ENCODE data around the gene OST4. TPM values are rescaled to one million over a fixed set of nuclear protein-coding genes. Genes with fewer than 3 reads are reported as not detected.

The OST4 gene
- total and polyA plus RNA-seq, 10 of the 15 experiments (the other 5 are each of a cell fraction or from before 2014, with no cell fraction given): 270 to 1,543 (median 523) TPM

DNA sequence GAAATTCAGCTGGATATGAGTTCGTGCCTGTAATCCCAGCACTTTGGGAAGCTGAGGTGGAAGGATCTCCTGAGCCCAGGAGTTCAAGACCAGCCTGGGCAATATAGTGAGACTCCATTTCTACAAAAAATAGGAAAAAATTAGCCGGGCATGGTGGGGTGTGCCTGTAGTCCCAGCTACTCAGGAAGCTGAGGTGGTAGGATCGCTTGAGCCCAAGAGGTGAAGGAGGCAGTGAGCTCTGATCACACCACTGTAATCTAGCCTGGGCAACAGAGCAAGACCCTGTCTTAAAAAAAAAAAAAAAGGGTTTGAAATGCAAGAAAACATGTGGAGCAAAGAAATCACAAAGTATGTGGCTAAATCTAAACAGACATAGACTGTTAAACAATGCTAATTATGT lies 37.6 kb upstream of the OST4 start (continued):
- TF ChIP-seq JUND (IDR thresholded peaks at IDR 0.05; ENCODE audit: low read depth, low read length): no peak

DNA sequence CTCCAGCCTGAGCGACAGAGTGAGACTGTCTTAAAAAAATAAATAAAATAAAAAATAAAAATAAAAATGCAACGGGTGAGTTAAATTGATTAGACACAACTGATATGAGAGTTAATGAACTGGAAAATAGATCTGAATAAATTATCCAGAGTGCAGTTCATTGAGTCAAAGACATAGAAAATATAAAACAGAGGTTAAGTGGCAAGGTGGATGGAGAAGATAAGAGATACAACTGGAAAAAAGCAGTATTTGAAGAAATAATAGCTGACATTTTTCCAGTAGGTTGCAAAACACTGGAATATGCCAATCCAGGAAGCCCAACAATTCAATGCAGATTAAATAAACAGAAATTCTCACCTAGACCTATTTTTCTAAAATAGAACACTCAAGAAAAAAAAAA lies 36.8 kb upstream of the OST4 start:
- Histone ChIP-seq H3K27ac (ENCODE audit: control insufficient read depth, insufficient read depth) (no peak overlapping the region), H3K36me3 (ENCODE audit: control insufficient read depth in 2 of 2, insufficient read depth in 2 of 2, low read length in 1 of 2) (no peaks in the 10 kb centered on the region), H3K27me3 (replicated peaks in 1 of 2; ENCODE audit: control insufficient read depth in 2 of 2, insufficient read depth in 2 of 2, low read length in 1 of 2) (no peaks in the 10 kb centered on the region; a peak in 2 of 4 replicates), H3K4me3 (no peak overlapping the region), H3K4me1 (ENCODE audit: control insufficient read depth, insufficient read depth, low read length) (no peaks in the 10 kb centered on the region), H3K4me2 (ENCODE audit: control insufficient read depth, insufficient read depth) (no peak overlapping the region), H3K9ac (ENCODE audit: control insufficient read depth, insufficient read depth, low read length) (no peak overlapping the region), H3K79me2 (ENCODE audit: control insufficient read depth, insufficient read depth, low read length) (no peaks in the 10 kb centered on the region), H3K9me3 (replicated peaks; ENCODE audit: control insufficient read depth, insufficient read depth, low read length) (no peaks in the 10 kb centered on the region), H4K20me1 (ENCODE audit: control insufficient read depth, insufficient read depth) (no peaks in the 10 kb centered on the region), H2AFZ (ENCODE audit: control insufficient read depth, low read depth, low read length) (no peak overlapping the region)
- ChIA-PET RAD21 (ENCODE audit: unreplicated experiment) (no interaction called here), SMC1A (ENCODE audit: uncharacterized antibody, unreplicated experiment) (interaction anchor here (0.7 to 1.0 kb wide), 2 partner anchors 163 to 1047 kb away, joined by 3 read pairs; no protein-coding TSS in a partner anchor), POLR2A (no interaction called here), CTCF (interaction anchor here (0.6 to 1.6 kb wide), 3 partner anchors 25 to 198 kb away, joined by 3 read pairs; no protein-coding TSS in a partner anchor)
- TF ChIP-seq SUZ12 (IDR thresholded peaks at IDR 0.05; ENCODE audit: unreplicated experiment): no peak
- TF ChIP-seq RELA (IDR thresholded peaks at IDR 0.05; ENCODE audit: borderline replicate concordance, partially characterized antibody): no peak
- no peak for TF ChIP-seq CHD1 (IDR thresholded peaks at IDR 0.05; ENCODE audit: low read depth, low read length)
- TF ChIP-seq RCOR1 (conservative IDR thresholded peaks at IDR 0.05; ENCODE audit: low read depth, low read length): no peak
- TF ChIP-seq MEF2A (IDR thresholded peaks at IDR 0.05; ENCODE audit: insufficient read depth, low read depth, low read length): no peak
- TF ChIP-seq POLR2A (IDR thresholded peaks at IDR 0.05; ENCODE audit: low read depth, low read length): no peak
- TF ChIP-seq MYB (IDR thresholded peaks at IDR 0.05; ENCODE audit: borderline replicate concordance, low read depth, low read length): no peak
- in situ Hi-C loops (cut with MboI): no loop called here
- FAIRE-seq: no peak
- no peak for DNase-seq (ENCODE audit: low read depth, low spot score)
- intact Hi-C loops (cut with micrococcal nuclease; ENCODE audit: unreplicated experiment): no loop called here
- ATAC-seq: no peak
- WGBS (ENCODE audit: insufficient coverage, insufficient replicate concordance, low lambda C conversion rate, missing lambda C conversion rate): 81% methylated on average over 2 of the region's 2 CpGs
- no TSS peak for BruUV-seq (replicated peaks)
